Ascending aorta (tissue), 2 donors: Measurements from ENCODE around the gene EIF2S2. TPM values are rescaled to one million over a fixed set of nuclear protein-coding genes. Genes with fewer than 3 reads are reported as not detected.

Experiments used
- DNase-seq, 2 donors: peaks; one replicate each; pipeline ENCODE4 v3.0.0-alpha.2; 2019; ENCODE audit warnings: low spot score in 2 of 2
- H3K27ac ChIP-seq, 2 donors: fragments of 200-600 bp; sonication (generic); one replicate each; pipeline ENCODE4 v1.5.1; 2016 to 2017; ENCODE audit warnings: mild to moderate bottlenecking in 1 of 2
- H3K27me3 ChIP-seq: fragments of 200-600 bp; sonication (generic); one replicate; pipeline ENCODE4 v1.5.1; 2017
- H3K36me3 ChIP-seq, 2 donors: fragments of 200-600 bp; sonication (generic); one replicate each; pipeline ENCODE4 v1.5.1; 2016
- H3K4me1 ChIP-seq, 2 donors: fragments of 200-600 bp; sonication (generic); one replicate each; pipeline ENCODE4 v1.5.1; 2016 to 2017; ENCODE audit warnings: mild to moderate bottlenecking in 1 of 2
- H3K4me3 ChIP-seq, 2 donors: fragments of 200-600 bp; sonication (generic); one replicate each; pipeline ENCODE4 v1.5.1; 2016 to 2017; ENCODE audit warnings: mild to moderate bottlenecking in 1 of 2
- H3K9me3 ChIP-seq, 2 donors: fragments of 200-600 bp; sonication (generic); one replicate each; pipeline ENCODE4 v1.5.1; 2016
- intact Hi-C: fragments of 100-400 bp; cut with DNase I; formaldehyde crosslinking; loops from one replicate; pipeline ENCODE4 v1.15.1; 2023
- total RNA-seq: library from RNA; depleted of rRNA; stranded (reverse); fragments of >200 nt; gene quantifications from one replicate; pipeline ENCODE4 v1.1.0, GENCODE V29; 2016
- TF ChIP-seq, protein P1 (sequence below), 3 experiments: fragments of 200-600 bp in 2 of 3; fragments of 450-650 bp in 1 of 3; sonication (generic) in 2 of 3; IDR thresholded peaks; one replicate each; pipeline ENCODE4 v1.5.1; 2016 to 2019; ENCODE audit warnings: antibody characterized with exemption in 3 of 3, mild to moderate bottlenecking in 1 of 3, moderate library complexity in 1 of 3

EIF2S2 gene
- total RNA-seq, 1 donor from 2014 or later, result 19.3 TPM

DNA sequence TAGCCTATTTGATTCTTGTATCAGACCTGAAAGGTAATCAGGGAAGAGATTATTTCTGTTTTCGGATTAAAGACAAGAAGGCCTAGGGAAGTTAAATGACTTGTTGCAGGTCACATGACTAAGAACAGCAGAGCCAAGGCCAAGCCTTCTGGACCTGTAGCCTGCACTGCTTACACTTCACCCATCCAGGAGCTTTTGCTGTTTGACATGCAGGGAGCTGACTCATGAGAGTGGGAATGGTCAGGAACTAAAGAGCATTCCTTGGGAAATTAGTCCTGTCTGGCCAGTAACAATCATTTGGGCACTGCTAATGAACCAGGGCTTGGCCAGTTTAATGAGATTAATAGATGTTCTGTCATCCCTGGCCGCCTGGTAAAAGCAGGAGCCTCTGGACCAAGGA is 46.8 kb downstream of the EIF2S2 start:
- H3K27ac ChIP-seq, result peak overlapping the region in 1 of 2 donors; percentile 26
- intact Hi-C loops, result no loop called here
- H3K4me1 ChIP-seq, result peaks cover 6 to 14% of the 10 kb centered on the region in 2 donors
- no peaks in the 10 kb centered on the region for H3K9me3 ChIP-seq
- no peaks in the 10 kb centered on the region for H3K27me3 ChIP-seq
- no peaks in the 10 kb centered on the region for H3K36me3 ChIP-seq
- DNase-seq, result no peak
- no peak overlapping the region for H3K4me3 ChIP-seq
- TF ChIP-seq, protein P1, sequence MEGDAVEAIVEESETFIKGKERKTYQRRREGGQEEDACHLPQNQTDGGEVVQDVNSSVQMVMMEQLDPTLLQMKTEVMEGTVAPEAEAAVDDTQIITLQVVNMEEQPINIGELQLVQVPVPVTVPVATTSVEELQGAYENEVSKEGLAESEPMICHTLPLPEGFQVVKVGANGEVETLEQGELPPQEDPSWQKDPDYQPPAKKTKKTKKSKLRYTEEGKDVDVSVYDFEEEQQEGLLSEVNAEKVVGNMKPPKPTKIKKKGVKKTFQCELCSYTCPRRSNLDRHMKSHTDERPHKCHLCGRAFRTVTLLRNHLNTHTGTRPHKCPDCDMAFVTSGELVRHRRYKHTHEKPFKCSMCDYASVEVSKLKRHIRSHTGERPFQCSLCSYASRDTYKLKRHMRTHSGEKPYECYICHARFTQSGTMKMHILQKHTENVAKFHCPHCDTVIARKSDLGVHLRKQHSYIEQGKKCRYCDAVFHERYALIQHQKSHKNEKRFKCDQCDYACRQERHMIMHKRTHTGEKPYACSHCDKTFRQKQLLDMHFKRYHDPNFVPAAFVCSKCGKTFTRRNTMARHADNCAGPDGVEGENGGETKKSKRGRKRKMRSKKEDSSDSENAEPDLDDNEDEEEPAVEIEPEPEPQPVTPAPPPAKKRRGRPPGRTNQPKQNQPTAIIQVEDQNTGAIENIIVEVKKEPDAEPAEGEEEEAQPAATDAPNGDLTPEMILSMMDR (IDR thresholded peaks at IDR 0.05), result no peak

DNA sequence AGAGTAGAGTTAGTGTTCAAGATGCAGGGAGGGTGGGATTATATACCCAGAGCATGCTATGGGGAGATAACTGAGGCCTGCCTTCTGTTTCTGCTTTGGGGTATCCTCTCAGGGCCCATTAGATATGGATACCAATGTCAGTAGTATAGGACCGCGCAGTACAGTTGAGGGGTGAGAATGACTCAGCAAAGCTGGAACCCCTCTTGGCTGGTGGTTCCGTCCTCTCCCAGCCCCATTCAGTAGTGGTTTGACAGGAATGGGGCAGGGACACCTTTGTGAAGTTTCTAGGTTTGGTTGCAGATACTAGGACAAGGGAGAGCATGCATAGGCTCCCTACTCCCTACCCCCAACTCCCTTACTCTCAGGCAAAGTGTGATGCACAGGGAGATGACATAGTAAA is 47.8 kb downstream of the EIF2S2 start:
- H3K9me3 ChIP-seq, result no peaks in the 10 kb centered on the region

DNA sequence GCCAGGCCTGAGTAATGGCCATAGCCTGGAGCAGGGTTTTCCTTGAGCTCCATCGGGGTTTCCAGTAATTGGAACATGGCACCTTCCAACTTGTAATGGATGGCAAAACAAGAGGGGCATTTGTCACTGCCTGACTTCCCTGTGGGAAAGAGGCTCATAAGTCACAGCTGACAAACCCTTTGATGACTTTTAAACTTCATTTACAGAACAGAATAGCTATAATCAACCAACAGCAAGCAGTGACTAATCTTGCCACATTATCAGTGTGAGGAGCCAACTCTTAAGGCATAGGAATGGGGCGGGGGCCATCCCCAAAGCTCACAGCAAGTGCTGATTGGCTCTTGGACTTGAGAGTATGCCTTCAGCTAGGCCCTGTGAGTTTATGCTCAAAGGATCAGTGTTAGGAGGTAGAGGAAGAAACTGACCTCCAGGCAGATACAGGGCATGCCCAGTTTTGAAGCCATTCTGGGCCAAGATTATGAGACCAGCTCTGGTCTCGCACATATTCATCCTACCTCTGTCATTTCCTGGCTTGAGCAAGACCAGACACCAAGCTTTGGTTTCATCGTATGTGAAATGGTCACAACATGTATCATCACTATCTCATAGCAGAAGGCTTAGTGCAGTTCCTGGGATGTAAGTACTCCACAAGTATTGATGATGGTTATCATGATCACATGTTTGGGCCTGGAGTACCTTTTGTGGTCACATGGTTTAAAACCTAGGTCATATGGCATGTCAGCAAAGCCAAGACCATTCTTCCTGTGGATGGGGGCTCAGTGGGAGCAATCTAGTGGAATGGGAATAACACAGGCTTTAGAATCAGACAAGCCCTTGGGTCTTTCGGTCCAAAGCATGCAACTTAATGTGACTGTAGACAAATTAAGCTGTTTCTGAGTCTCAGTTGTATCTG is 49.2 kb downstream of the EIF2S2 start:
- DNase-seq, result no peak
- intact Hi-C loops, result no loop called here
- no peak overlapping the region for H3K27ac ChIP-seq
- peaks cover 2 to 9% of the 10 kb centered on the region in 2 donors for H3K4me1 ChIP-seq
- H3K9me3 ChIP-seq, result no peaks in the 10 kb centered on the region
- TF ChIP-seq, protein P1 (IDR thresholded peaks at IDR 0.05), result no peak
- H3K27me3 ChIP-seq, result no peaks in the 10 kb centered on the region
- no peak overlapping the region for H3K4me3 ChIP-seq
- H3K36me3 ChIP-seq, result no peaks in the 10 kb centered on the region

More for the DNA sequence above, 47.8 kb downstream of the EIF2S2 start:
- intact Hi-C loops, result no loop called here
- Histone ChIP-seq H3K27ac (no peak overlapping the region), H3K27me3 (no peaks in the 10 kb centered on the region), H3K36me3 (no peaks in the 10 kb centered on the region), H3K4me3 (no peak overlapping the region), H3K4me1 (peaks cover 2 to 9% of the 10 kb centered on the region in 2 donors)
- TF ChIP-seq, protein P1 (IDR thresholded peaks at IDR 0.05), result no peak
- DNase-seq, result no peak

DNA sequence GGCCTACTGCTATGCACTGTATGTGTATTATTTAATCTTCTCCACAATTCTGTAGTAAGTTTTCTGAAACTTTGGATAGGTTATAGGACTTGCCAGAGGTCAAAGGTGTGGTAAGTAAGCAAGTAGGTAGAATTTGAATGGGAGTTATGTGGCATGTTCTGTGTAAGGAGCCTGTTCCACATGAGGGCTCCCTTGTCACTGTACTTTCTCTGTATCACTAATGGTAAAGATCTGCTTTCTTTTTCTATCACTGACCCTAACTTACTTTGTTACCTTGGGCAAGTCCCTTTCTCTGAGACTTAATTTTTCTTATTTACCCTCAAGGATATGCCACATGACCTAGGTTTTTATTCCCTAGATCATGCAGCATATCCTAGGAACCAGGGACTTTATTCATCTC is 50.3 kb downstream of the EIF2S2 start:
- H3K4me1 ChIP-seq, result peaks cover 2 to 9% of the 10 kb centered on the region in 2 donors
- no peak overlapping the region for H3K27ac ChIP-seq
- TF ChIP-seq, protein P1 (IDR thresholded peaks at IDR 0.05), result no peak
- no peak overlapping the region for H3K4me3 ChIP-seq
- intact Hi-C loops, result no loop called here
- H3K9me3 ChIP-seq, result no peaks in the 10 kb centered on the region
- no peak for DNase-seq
- H3K27me3 ChIP-seq, result no peaks in the 10 kb centered on the region
- H3K36me3 ChIP-seq, result no peaks in the 10 kb centered on the region

DNA sequence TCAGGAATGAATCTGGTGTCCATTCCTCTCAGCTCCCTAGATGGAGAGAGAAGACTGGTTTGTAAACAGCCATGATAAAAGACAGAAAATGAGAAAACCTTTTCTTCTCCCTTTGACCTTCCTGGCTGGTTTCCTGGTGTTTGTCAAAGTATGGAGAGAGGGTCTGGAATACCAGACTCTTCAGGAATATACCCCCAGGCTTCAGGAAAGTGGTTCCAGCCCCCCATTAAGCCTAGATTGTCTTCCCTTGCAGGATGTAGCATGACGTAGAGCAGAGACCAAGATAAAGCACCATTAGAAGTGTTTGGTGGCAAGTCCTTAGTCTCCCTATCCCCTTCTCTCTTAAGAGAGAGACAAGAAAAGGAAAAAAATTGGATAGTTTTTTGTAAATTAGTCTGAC is 51.1 kb downstream of the EIF2S2 start:
- H3K9me3 ChIP-seq, result no peaks in the 10 kb centered on the region
- no peaks in the 10 kb centered on the region for H3K27me3 ChIP-seq
- peaks cover 2 to 9% of the 10 kb centered on the region in 2 donors for H3K4me1 ChIP-seq
- TF ChIP-seq, protein P1 (IDR thresholded peaks at IDR 0.05), result no peak
- H3K27ac ChIP-seq, result no peak overlapping the region
- DNase-seq, result no peak
- intact Hi-C loops, result no loop called here
- no peaks in the 10 kb centered on the region for H3K36me3 ChIP-seq
- H3K4me3 ChIP-seq, result no peak overlapping the region
